PC-3 (cell line): ENCODE results near the gene PUDP.

Experiments
- EZH2 ChIP-seq: fragments of 300-600 bp; sonication (generic); IDR thresholded peaks from one replicate; pipeline ENCODE4 v1.6.1; 2017; ENCODE audit warnings: antibody characterized with exemption, mild to moderate bottlenecking, low read length; ENCODE audit not compliant: unreplicated experiment
- TF ChIP-seq, protein P1 (sequence below): fragments of 300-600 bp; sonication (generic); conservative IDR thresholded peaks from 2 replicates; pipeline ENCODE4 v1.5.1; 2017; ENCODE audit warnings: antibody characterized with exemption, low read depth, mild to moderate bottlenecking, low read length

DNA sequence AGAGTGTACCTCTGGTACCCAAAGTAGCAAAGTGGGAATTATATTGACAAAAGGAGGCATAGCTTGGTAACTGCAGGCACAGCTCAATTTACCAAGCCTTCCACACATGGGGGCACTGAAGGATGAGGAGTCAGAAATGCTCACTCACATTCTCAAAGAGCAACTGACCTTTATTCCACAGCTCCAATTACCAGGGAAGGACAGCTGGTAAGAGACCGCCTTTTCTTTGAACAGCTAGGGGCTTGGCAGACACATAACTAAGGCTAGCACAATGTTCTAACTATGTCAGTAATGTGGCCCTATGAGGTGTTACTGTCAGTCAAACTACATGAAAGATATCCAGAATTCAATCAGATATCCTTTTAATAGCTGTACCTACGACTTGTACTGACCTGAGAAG is 20.9 kb downstream of the PUDP start:
- TF ChIP-seq, protein P1, sequence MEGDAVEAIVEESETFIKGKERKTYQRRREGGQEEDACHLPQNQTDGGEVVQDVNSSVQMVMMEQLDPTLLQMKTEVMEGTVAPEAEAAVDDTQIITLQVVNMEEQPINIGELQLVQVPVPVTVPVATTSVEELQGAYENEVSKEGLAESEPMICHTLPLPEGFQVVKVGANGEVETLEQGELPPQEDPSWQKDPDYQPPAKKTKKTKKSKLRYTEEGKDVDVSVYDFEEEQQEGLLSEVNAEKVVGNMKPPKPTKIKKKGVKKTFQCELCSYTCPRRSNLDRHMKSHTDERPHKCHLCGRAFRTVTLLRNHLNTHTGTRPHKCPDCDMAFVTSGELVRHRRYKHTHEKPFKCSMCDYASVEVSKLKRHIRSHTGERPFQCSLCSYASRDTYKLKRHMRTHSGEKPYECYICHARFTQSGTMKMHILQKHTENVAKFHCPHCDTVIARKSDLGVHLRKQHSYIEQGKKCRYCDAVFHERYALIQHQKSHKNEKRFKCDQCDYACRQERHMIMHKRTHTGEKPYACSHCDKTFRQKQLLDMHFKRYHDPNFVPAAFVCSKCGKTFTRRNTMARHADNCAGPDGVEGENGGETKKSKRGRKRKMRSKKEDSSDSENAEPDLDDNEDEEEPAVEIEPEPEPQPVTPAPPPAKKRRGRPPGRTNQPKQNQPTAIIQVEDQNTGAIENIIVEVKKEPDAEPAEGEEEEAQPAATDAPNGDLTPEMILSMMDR = no peak
- no peak for TF ChIP-seq EZH2
